Ascending aorta (tissue), 2 donors: Measurements from ENCODE around the gene PDE3A. TPM values are rescaled to one million over a fixed set of nuclear protein-coding genes. Genes with fewer than 3 reads are reported as not detected.

Experiments
- DNase-seq, 2 donors: peaks; one replicate each; pipeline ENCODE4 v3.0.0-alpha.2; 2019; ENCODE audit warnings: low spot score in 2 of 2
- H3K27ac ChIP-seq, 2 donors: fragments of 200-600 bp; sonication (generic); one replicate each; pipeline ENCODE4 v1.5.1; 2016 to 2017; ENCODE audit warnings: mild to moderate bottlenecking in 1 of 2
- H3K27me3 ChIP-seq: fragments of 200-600 bp; sonication (generic); one replicate; pipeline ENCODE4 v1.5.1; 2017
- H3K36me3 ChIP-seq, 2 donors: fragments of 200-600 bp; sonication (generic); one replicate each; pipeline ENCODE4 v1.5.1; 2016
- H3K4me1 ChIP-seq, 2 donors: fragments of 200-600 bp; sonication (generic); one replicate each; pipeline ENCODE4 v1.5.1; 2016 to 2017; ENCODE audit warnings: mild to moderate bottlenecking in 1 of 2
- H3K4me3 ChIP-seq, 2 donors: fragments of 200-600 bp; sonication (generic); one replicate each; pipeline ENCODE4 v1.5.1; 2016 to 2017; ENCODE audit warnings: mild to moderate bottlenecking in 1 of 2
- H3K9me3 ChIP-seq, 2 donors: fragments of 200-600 bp; sonication (generic); one replicate each; pipeline ENCODE4 v1.5.1; 2016
- CTCF ChIP-seq, 3 experiments: fragments of 200-600 bp in 2 of 3; fragments of 450-650 bp in 1 of 3; sonication (generic) in 2 of 3; IDR thresholded peaks; one replicate each; pipeline ENCODE4 v1.5.1; 2016 to 2019; ENCODE audit warnings: antibody characterized with exemption in 3 of 3, mild to moderate bottlenecking in 1 of 3, moderate library complexity in 1 of 3
- intact Hi-C: fragments of 100-400 bp; cut with DNase I; formaldehyde crosslinking; loops from one replicate; pipeline ENCODE4 v1.15.1; 2023
- total RNA-seq: library from RNA; depleted of rRNA; stranded (reverse); fragments of >200 nt; gene quantifications from one replicate; pipeline ENCODE4 v1.1.0, GENCODE V29; 2016

The PDE3A gene
- total RNA-seq, 1 donor from 2014 or later, result 33.7 TPM

- intact Hi-C loops, result no loop called here
- Histone ChIP-seq H3K27me3 (no peaks in the 10 kb centered on the region), H3K27ac (peak overlapping the region; percentile 51 to 66), H3K4me3 (no peak overlapping the region), H3K36me3 (no peaks in the 10 kb centered on the region), H3K9me3 (no peaks in the 10 kb centered on the region), H3K4me1 (peaks cover 3 to 45% of the 10 kb centered on the region in 2 donors)
- DNase-seq, result no peak
- no peak for TF ChIP-seq CTCF (IDR thresholded peaks at IDR 0.05)
These were observed 78.5 kb downstream of the PDE3A start for GRCh38 chr12:20446836-20447235.

- H3K27me3 ChIP-seq, result no peaks in the 10 kb centered on the region
- TF ChIP-seq CTCF (IDR thresholded peaks at IDR 0.05), result no peak
- DNase-seq, result no peak
- no peaks in the 10 kb centered on the region for H3K9me3 ChIP-seq
- H3K4me1 ChIP-seq, result peaks cover 3 to 41% of the 10 kb centered on the region in 2 donors
- no peak overlapping the region for H3K4me3 ChIP-seq
- no peaks in the 10 kb centered on the region for H3K36me3 ChIP-seq
- intact Hi-C loops, result no loop called here
- peak overlapping the region in 1 of 2 donors; percentile 41 for H3K27ac ChIP-seq
These were observed 80.4 kb downstream of the PDE3A start for GRCh38 chr12:20448781-20449180.

GRCh38 chr12:20450591-20451180 is 82.3 kb downstream of the PDE3A start:
- Histone ChIP-seq H3K27ac (peak overlapping the region; percentile 14 to 50), H3K9me3 (no peaks in the 10 kb centered on the region), H3K27me3 (no peaks in the 10 kb centered on the region), H3K4me3 (no peak overlapping the region), H3K36me3 (no peaks in the 10 kb centered on the region), H3K4me1 (peaks cover 0 to 28% of the 10 kb centered on the region in 2 donors)
- no peak for DNase-seq
- TF ChIP-seq CTCF (IDR thresholded peaks at IDR 0.05), result no peak
- intact Hi-C loops, result no loop called here

GRCh38 chr12:20451761-20452160 is 83.4 kb downstream of the PDE3A start:
- Histone ChIP-seq H3K27ac (no peak overlapping the region), H3K4me3 (no peak overlapping the region), H3K36me3 (no peaks in the 10 kb centered on the region), H3K27me3 (no peaks in the 10 kb centered on the region), H3K9me3 (no peaks in the 10 kb centered on the region), H3K4me1 (peaks cover 0 to 20% of the 10 kb centered on the region in 2 donors)
- TF ChIP-seq CTCF (IDR thresholded peaks at IDR 0.05), result no peak
- no peak for DNase-seq
- intact Hi-C loops, result no loop called here

- intact Hi-C loops, result no loop called here
- H3K27ac ChIP-seq, result no peak overlapping the region
- DNase-seq, result no peak
- H3K36me3 ChIP-seq, result no peaks in the 10 kb centered on the region
- no peaks in the 10 kb centered on the region for H3K9me3 ChIP-seq
- H3K27me3 ChIP-seq, result no peaks in the 10 kb centered on the region
- H3K4me1 ChIP-seq, result peaks cover 0 to 18% of the 10 kb centered on the region in 2 donors
- no peak for TF ChIP-seq CTCF (IDR thresholded peaks at IDR 0.05)
- H3K4me3 ChIP-seq, result no peak overlapping the region
These were observed 84.2 kb downstream of the PDE3A start for GRCh38 chr12:20452496-20453010.
